IMR-90 (cell line): ENCODE data around the gene CACNA2D1. TPM values are rescaled to one million over a fixed set of nuclear protein-coding genes. Genes with fewer than 3 reads are reported as not detected.

Source experiments
- ATAC-seq: fragments of 200-7000 bp; cut with Tn5 transposase; 2 replicates; pipeline ENCODE4 v1.9.1; 2020; ENCODE audit warnings: low read depth, mild to moderate bottlenecking, moderate library complexity
- BruUV-seq: library from RNA; stranded (reverse); fragments of 400-500 nt; replicated peaks from 2 replicates; lab custom pipeline; 2021; lab: Mats Ljungman, UMichigan
- CTCF ChIA-PET: fragments of 300-600 bp; formaldehyde crosslinking; extraction: SDS; loops from one replicate; lab custom pipeline; 2021; ENCODE audit warnings: antibody characterized with exemption; lab: Yijun Ruan, JAX
- POLR2A ChIA-PET: fragments of 300-600 bp; sonication (Branson Sonifier 250); formaldehyde crosslinking; loops from one replicate; lab custom pipeline; 2022; ENCODE audit warnings: antibody characterized with exemption; ENCODE audit not compliant: unreplicated experiment; lab: Charles Lee
- DNase-seq: peaks from one replicate; pipeline ENCODE4 v3.0.0; 2013
- H2AFZ ChIP-seq: replicated peaks from 2 replicates; pipeline ENCODE3; 2013; ENCODE audit warnings: low read length, mild to moderate bottlenecking; ENCODE audit not compliant: poor library complexity
- H2AK5ac ChIP-seq: 2 replicates; pipeline ENCODE4 v1.6.1; 2013; ENCODE audit warnings: low read depth, low read length, inconsistent platforms
- H2AK9ac ChIP-seq: replicated peaks from 2 replicates; pipeline ENCODE3; 2013; ENCODE audit warnings: mild to moderate bottlenecking, low read depth, low read length, moderate library complexity; ENCODE audit not compliant: poor library complexity
- H2BK120ac ChIP-seq: 2 replicates; pipeline ENCODE4 v1.6.1; 2013; ENCODE audit warnings: low read depth, low read length, inconsistent platforms
- H2BK15ac ChIP-seq: 3 replicates; pipeline ENCODE4 v1.6.1; 2013; ENCODE audit warnings: low read depth, low read length, inconsistent platforms
- H2BK20ac ChIP-seq: 2 replicates; pipeline ENCODE4 v1.6.1; 2013; ENCODE audit warnings: low read depth, mild to moderate bottlenecking, inconsistent platforms, low read length, moderate library complexity
- H2BK5ac ChIP-seq: 2 replicates; pipeline ENCODE4 v1.6.1; 2013; ENCODE audit warnings: mild to moderate bottlenecking, low read depth, low read length, inconsistent platforms; ENCODE audit not compliant: poor library complexity, severe bottlenecking
- H3K14ac ChIP-seq: replicated peaks from 2 replicates; pipeline ENCODE4 v1.6.1; 2013; ENCODE audit warnings: low read depth, low read length, inconsistent platforms
- H3K18ac ChIP-seq: 2 replicates; pipeline ENCODE4 v1.6.1; 2013; ENCODE audit warnings: low read depth, low read length, control low read depth
- H3K23ac ChIP-seq: 2 replicates; pipeline ENCODE4 v1.6.1; 2013; ENCODE audit warnings: low read depth, low read length, inconsistent platforms
- H3K27ac ChIP-seq: 2 replicates; pipeline ENCODE4 v1.5.1; 2013; ENCODE audit warnings: mild to moderate bottlenecking, control low read depth, low read length; ENCODE audit not compliant: insufficient read depth
- H3K27me3 ChIP-seq: 2 replicates; pipeline ENCODE4 v1.6.1; 2013; ENCODE audit warnings: low read length; ENCODE audit not compliant: control insufficient read depth, insufficient read depth
- H3K36me3 ChIP-seq: 2 replicates; pipeline ENCODE4 v1.6.1; 2013; ENCODE audit warnings: low read length, mixed read lengths; ENCODE audit not compliant: control insufficient read depth, insufficient read depth
- H3K4ac ChIP-seq: 2 replicates; pipeline ENCODE4 v1.6.1; 2013; ENCODE audit warnings: low read depth, low read length, inconsistent platforms
- H3K4me1 ChIP-seq: 2 replicates; pipeline ENCODE4 v1.6.1; 2013; ENCODE audit warnings: low read length, mixed read lengths; ENCODE audit not compliant: control insufficient read depth, insufficient read depth
- H3K4me2 ChIP-seq: 2 replicates; pipeline ENCODE4 v1.6.1; 2013; ENCODE audit warnings: low read depth, mild to moderate bottlenecking, control low read depth, low read length, moderate library complexity
- H3K4me3 ChIP-seq: 2 replicates; pipeline ENCODE4 v1.5.1; 2013; ENCODE audit warnings: low read depth, mild to moderate bottlenecking, control low read depth, low read length, moderate library complexity; ENCODE audit not compliant: insufficient read depth
- H3K56ac ChIP-seq: 2 replicates; pipeline ENCODE4 v1.6.1; 2013; ENCODE audit warnings: low read length, inconsistent platforms; ENCODE audit not compliant: insufficient read depth; ENCODE audit errors: extremely low read depth
- H3K79me1 ChIP-seq, 2 experiments: 2 replicates each; pipeline ENCODE4 v1.6.1; 2013; ENCODE audit warnings: low read length in 2 of 2, inconsistent platforms in 1 of 2, low read depth in 1 of 2
- H3K9ac ChIP-seq: 2 replicates; pipeline ENCODE4 v1.6.1; 2013; ENCODE audit warnings: low read depth, low read length, control low read depth
- H3K9me1 ChIP-seq: 2 replicates; pipeline ENCODE4 v1.6.1; 2013; ENCODE audit warnings: low read length, inconsistent platforms; ENCODE audit not compliant: insufficient read depth
- H3K9me3 ChIP-seq: 2 replicates; pipeline ENCODE4 v1.6.1; 2013; ENCODE audit warnings: low read length; ENCODE audit not compliant: control insufficient read depth, insufficient read depth
- H4K20me1 ChIP-seq: 2 replicates; pipeline ENCODE4 v1.6.1; 2013; ENCODE audit warnings: low read length, inconsistent platforms; ENCODE audit not compliant: insufficient read depth
- H4K5ac ChIP-seq: 2 replicates; pipeline ENCODE4 v1.6.1; 2013; ENCODE audit warnings: mild to moderate bottlenecking, low read depth, low read length, control low read depth
- H4K8ac ChIP-seq, 2 experiments: 2 replicates each; pipeline ENCODE4 v1.6.1; 2013; ENCODE audit warnings: low read depth in 2 of 2, low read length in 2 of 2, control low read depth in 1 of 2, inconsistent platforms in 1 of 2
- H4K91ac ChIP-seq: 2 replicates; pipeline ENCODE4 v1.6.1; 2013; ENCODE audit warnings: low read depth, low read length, inconsistent platforms; ENCODE audit not compliant: insufficient read depth
- BHLHE40 ChIP-seq: fragments of 150-350 bp; IDR thresholded peaks from 2 replicates; pipeline ENCODE4 v1.6.1; 2016; ENCODE audit warnings: mild to moderate bottlenecking, low read depth, low read length
- CEBPB ChIP-seq: IDR thresholded peaks from 2 replicates; pipeline ENCODE4 v1.6.1; 2012; ENCODE audit warnings: low read depth, low read length, improper control_type of control experiment
- CHD1 ChIP-seq: IDR thresholded peaks from 2 replicates; pipeline ENCODE4 v1.6.1; 2012; ENCODE audit warnings: low read depth, low read length, improper control_type of control experiment
- ELK1 ChIP-seq: fragments of 150-350 bp; IDR thresholded peaks from 2 replicates; pipeline ENCODE4 v1.6.1; 2016; ENCODE audit warnings: low read depth, mild to moderate bottlenecking, low read length, moderate library complexity, borderline replicate concordance
- FOS ChIP-seq: fragments of 150-350 bp; IDR thresholded peaks from 2 replicates; pipeline ENCODE4 v1.6.1; 2016; ENCODE audit warnings: low read depth, low read length
- MAFK ChIP-seq: IDR thresholded peaks from 2 replicates; pipeline ENCODE4 v1.6.1; 2012; ENCODE audit warnings: low read depth, low read length, improper control_type of control experiment
- MAZ ChIP-seq: IDR thresholded peaks from 2 replicates; pipeline ENCODE4 v1.6.1; 2012; ENCODE audit warnings: low read depth, mild to moderate bottlenecking, low read length, improper control_type of control experiment, moderate library complexity, borderline replicate concordance
- MXI1 ChIP-seq: IDR thresholded peaks from 2 replicates; pipeline ENCODE4 v1.6.1; 2012; ENCODE audit warnings: low read depth, mild to moderate bottlenecking, low read length, moderate library complexity, borderline replicate concordance
- NFE2L2 ChIP-seq: fragments of 150-350 bp; IDR thresholded peaks from 2 replicates; pipeline ENCODE4 v1.6.1; 2016; ENCODE audit warnings: low read depth, mild to moderate bottlenecking, low read length
- POLR2A ChIP-seq: IDR thresholded peaks from 2 replicates; pipeline ENCODE4 v1.6.1; 2012; ENCODE audit warnings: mild to moderate bottlenecking, low read depth, low read length
- RAD21 ChIP-seq: IDR thresholded peaks from 2 replicates; pipeline ENCODE4 v1.6.1; 2012; ENCODE audit warnings: low read length, improper control_type of control experiment
- RCOR1 ChIP-seq: IDR thresholded peaks from 2 replicates; pipeline ENCODE4 v1.6.1; 2012; ENCODE audit warnings: mild to moderate bottlenecking, low read length, improper control_type of control experiment; ENCODE audit not compliant: insufficient replicate concordance
- RFX5 ChIP-seq: IDR thresholded peaks from 2 replicates; pipeline ENCODE4 v1.8.0; 2012; ENCODE audit warnings: low read depth, mild to moderate bottlenecking, low read length, moderate library complexity
- SMC3 ChIP-seq: fragments of 150-350 bp; IDR thresholded peaks from 2 replicates; pipeline ENCODE4 v1.6.1; 2016; ENCODE audit warnings: low read depth, mild to moderate bottlenecking, antibody characterized with exemption, low read length, moderate library complexity
- WGBS, 2 experiments: methylation state at CpG; one replicate each; pipeline versions ENCODE4 v1.1.5 to v1.1.7; 2013; ENCODE audit warnings: missing lambda C conversion rate in 2 of 2; ENCODE audit not compliant: insufficient read length in 1 of 2; ENCODE audit errors: extremely low coverage in 2 of 2; 5-methylcytosine and 5-hydroxymethylcytosine counted together
- dilution Hi-C: fragments of 300-500 bp; cut with HindIII; formaldehyde crosslinking; loops from one replicate; pipeline ENCODE4 v1.14.3; 2018; ENCODE audit warnings: low sequenced_read_pairs; ENCODE audit not compliant: unreplicated experiment
- in situ Hi-C: fragments of 300-500 bp; cut with MboI; formaldehyde crosslinking; loops from 3 replicates; pipeline ENCODE4 v1.14.3; 2019; ENCODE audit warnings: low sequenced_read_pairs, inconsistent platforms, mixed read lengths
- intact Hi-C: fragments of 100-400 bp; cut with micrococcal nuclease; formaldehyde crosslinking; loops from 2 replicates; pipeline ENCODE4 v1.10.0; 2022
- polyA plus RNA-seq, 3 experiments: library from polyadenylated mRNA; depleted of rRNA; stranded (reverse); fragments of >200 nt; gene quantifications; 2 replicates each; pipeline ENCODE4 v1.2.3, GENCODE V29; 2012; ENCODE audit warnings: low replicate concordance in 1 of 3
- total RNA-seq: library from RNA; depleted of rRNA; stranded (reverse); fragments of >200 nt; gene quantifications from 2 replicates; pipeline ENCODE4 v1.2.3, GENCODE V29; 2012
- TF ChIP-seq, protein P1 (sequence below): conservative IDR thresholded peaks from 2 replicates; pipeline ENCODE4 v1.5.1; 2012; ENCODE audit warnings: mild to moderate bottlenecking, low read depth, low read length, improper control_type of control experiment
- TF ChIP-seq, protein P2 (sequence below): fragments of 150-350 bp; IDR thresholded peaks from 2 replicates; pipeline ENCODE4 v1.6.1; 2017; ENCODE audit warnings: mild to moderate bottlenecking, antibody characterized with exemption, low read length, low read depth

CACNA2D1 gene
- total and polyA plus RNA-seq, 2 of the 4 experiments (the other 2 are of a cell fraction): 5.8 to 21.9 TPM

- no peak overlapping the region for H3K4ac ChIP-seq
- no peaks in the 10 kb centered on the region for H3K36me3 ChIP-seq
- H3K4me3 ChIP-seq: no peak overlapping the region
- H2BK5ac ChIP-seq: no peak overlapping the region
- H3K9me1 ChIP-seq: peaks cover 6% of the 10 kb centered on the region; the same call in 1 of the 2 replicates
- intact Hi-C loops: no loop called here
- H3K27ac ChIP-seq: no peak overlapping the region
- no CpG with 5 or more reads among the region's 2 CpGs for WGBS, 2 experiments
- no peaks in the 10 kb centered on the region for H3K4me1 ChIP-seq
- no peak overlapping the region for H2AK9ac ChIP-seq
- ChIA-PET CTCF (no interaction called here), POLR2A (no interaction called here)
- H4K20me1 ChIP-seq: no peaks in the 10 kb centered on the region
- DNase-seq (no peak), ATAC-seq (no peak)
- no peak overlapping the region for H4K5ac ChIP-seq
- no peak overlapping the region for H3K23ac ChIP-seq
- BruUV-seq: no TSS peak
- H3K79me1 ChIP-seq: 0 out of 4 replicates have a peak, but pooled peaks cover 0 to 11% of the 10 kb centered on the region in 2 experiments
- dilution Hi-C loops: no loop called here
- H4K91ac ChIP-seq: no peak overlapping the region
- no peak overlapping the region for H3K56ac ChIP-seq
- no peak overlapping the region for H3K4me2 ChIP-seq
- no peak for TF ChIP-seq CEBPB
- no peak for TF ChIP-seq SMC3
- no peak for TF ChIP-seq CHD1
- TF ChIP-seq BHLHE40: no peak
- no peak for TF ChIP-seq RAD21
- TF ChIP-seq, protein P1, sequence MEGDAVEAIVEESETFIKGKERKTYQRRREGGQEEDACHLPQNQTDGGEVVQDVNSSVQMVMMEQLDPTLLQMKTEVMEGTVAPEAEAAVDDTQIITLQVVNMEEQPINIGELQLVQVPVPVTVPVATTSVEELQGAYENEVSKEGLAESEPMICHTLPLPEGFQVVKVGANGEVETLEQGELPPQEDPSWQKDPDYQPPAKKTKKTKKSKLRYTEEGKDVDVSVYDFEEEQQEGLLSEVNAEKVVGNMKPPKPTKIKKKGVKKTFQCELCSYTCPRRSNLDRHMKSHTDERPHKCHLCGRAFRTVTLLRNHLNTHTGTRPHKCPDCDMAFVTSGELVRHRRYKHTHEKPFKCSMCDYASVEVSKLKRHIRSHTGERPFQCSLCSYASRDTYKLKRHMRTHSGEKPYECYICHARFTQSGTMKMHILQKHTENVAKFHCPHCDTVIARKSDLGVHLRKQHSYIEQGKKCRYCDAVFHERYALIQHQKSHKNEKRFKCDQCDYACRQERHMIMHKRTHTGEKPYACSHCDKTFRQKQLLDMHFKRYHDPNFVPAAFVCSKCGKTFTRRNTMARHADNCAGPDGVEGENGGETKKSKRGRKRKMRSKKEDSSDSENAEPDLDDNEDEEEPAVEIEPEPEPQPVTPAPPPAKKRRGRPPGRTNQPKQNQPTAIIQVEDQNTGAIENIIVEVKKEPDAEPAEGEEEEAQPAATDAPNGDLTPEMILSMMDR: no peak
- TF ChIP-seq MAZ: no peak
- TF ChIP-seq, protein P2, sequence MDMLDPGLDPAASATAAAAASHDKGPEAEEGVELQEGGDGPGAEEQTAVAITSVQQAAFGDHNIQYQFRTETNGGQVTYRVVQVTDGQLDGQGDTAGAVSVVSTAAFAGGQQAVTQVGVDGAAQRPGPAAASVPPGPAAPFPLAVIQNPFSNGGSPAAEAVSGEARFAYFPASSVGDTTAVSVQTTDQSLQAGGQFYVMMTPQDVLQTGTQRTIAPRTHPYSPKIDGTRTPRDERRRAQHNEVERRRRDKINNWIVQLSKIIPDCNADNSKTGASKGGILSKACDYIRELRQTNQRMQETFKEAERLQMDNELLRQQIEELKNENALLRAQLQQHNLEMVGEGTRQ: no peak
- no peak for TF ChIP-seq NFE2L2
- TF ChIP-seq RFX5: no peak
- TF ChIP-seq POLR2A: no peak
- TF ChIP-seq ELK1: no peak
- TF ChIP-seq MXI1: no peak
- TF ChIP-seq MAFK: no peak
- TF ChIP-seq RCOR1: no peak
- TF ChIP-seq FOS: no peak
- no peak overlapping the region for H2BK120ac ChIP-seq
- no peak overlapping the region for H4K8ac ChIP-seq
- H3K14ac ChIP-seq: no peak overlapping the region
- H2BK15ac ChIP-seq: no peak overlapping the region
- no peaks in the 10 kb centered on the region for H3K9me3 ChIP-seq
- no peak overlapping the region for H2AFZ ChIP-seq
- H2BK20ac ChIP-seq: no peak overlapping the region
- H3K27me3 ChIP-seq: no peaks in the 10 kb centered on the region
- no peak overlapping the region for H2AK5ac ChIP-seq
- H3K9ac ChIP-seq: no peak overlapping the region
- in situ Hi-C loops: no loop called here
- H3K18ac ChIP-seq: no peak overlapping the region
Observed at GRCh38 chr7:82185443-82185842, 258.1 kb downstream of the CACNA2D1 start.
